Measurements from ENCODE around the gene CAB39L. TPM values are rescaled to one million over a fixed set of nuclear protein-coding genes. Genes with fewer than 3 reads are reported as not detected.
"Not testable (repeated sequence)": the region's sequence is repeated elsewhere in the genome, so short reads cannot be mapped to it uniquely, and the experiment has no call there.

The CAB39L gene
- total and polyA plus RNA-seq, 2 experiments from 2014 or later, result 3.3 to 4.4 TPM

- H3K4me1 Mint-ChIP-seq; H3K36me3 Mint-ChIP-seq (ENCODE audit: low read depth); H3K9me2 ChIP-seq (ENCODE audit: insufficient read depth); H3K4me2 ChIP-seq; H3K27me3 Mint-ChIP-seq (ENCODE audit: insufficient read depth, low read depth, poor library complexity); H3K4me1 ChIP-seq (ENCODE audit: insufficient read depth); H3K79me2 ChIP-seq (replicated peaks; ENCODE audit: insufficient read depth); H3K4me3 Mint-ChIP-seq; H3K36me3 ChIP-seq (ENCODE audit: insufficient read depth); H3K4me3 ChIP-seq; ATAC-seq; H3K27me3 ChIP-seq (ENCODE audit: insufficient read depth); H2AFZ ChIP-seq; H4K20me1 ChIP-seq (replicated peaks; ENCODE audit: insufficient read depth); H3F3A ChIP-seq (replicated peaks; ENCODE audit: low read depth); DNase-seq (ENCODE audit: low spot score); H3K9me3 Mint-ChIP-seq; H3K27ac Mint-ChIP-seq; H3K27ac ChIP-seq (ENCODE audit: low read depth): not testable (repeated sequence)
These were observed 116.7 kb downstream of the CAB39L start for GRCh38 chr13:49327145-49327544.

GRCh38 chr13:49326222-49326917 lies 117.5 kb downstream of the CAB39L start:
- Mint-ChIP-seq H3K27me3 (ENCODE audit: insufficient read depth, low read depth, poor library complexity) (no peaks in the 10 kb centered on the region), H3K4me3 (no peak overlapping the region), H3K27ac (no peak overlapping the region), H3K36me3 (ENCODE audit: low read depth) (no peaks in the 10 kb centered on the region), H3K9me3 (no peaks in the 10 kb centered on the region), H3K4me1 (no peaks in the 10 kb centered on the region)
- Histone ChIP-seq H3K9me2 (ENCODE audit: insufficient read depth) (no peaks in the 10 kb centered on the region; the same call in 1 of the 2 replicates), H3K4me3 (no peak overlapping the region), H3K4me1 (ENCODE audit: insufficient read depth) (no peaks in the 10 kb centered on the region), H4K20me1 (replicated peaks; ENCODE audit: insufficient read depth) (no peaks in the 10 kb centered on the region), H3K79me2 (replicated peaks; ENCODE audit: insufficient read depth) (no peaks in the 10 kb centered on the region), H3K27me3 (ENCODE audit: insufficient read depth) (no peaks in the 10 kb centered on the region), H2AFZ (0 out of 2 replicates have a peak overlapping the region, but pooled peaks have one; percentile 79), H3K4me2 (no peak overlapping the region), H3F3A (replicated peaks; ENCODE audit: low read depth) (no peaks in the 10 kb centered on the region), H3K36me3 (ENCODE audit: insufficient read depth) (no peaks in the 10 kb centered on the region), H3K27ac (ENCODE audit: low read depth) (no peak overlapping the region)
- DNase-seq (ENCODE audit: low spot score), result no peak
- ATAC-seq, result peak; percentile 33; the same call in 2 of the 3 replicates
- TF ChIP-seq ZNF114 (CRISPR knock-in tag; IDR thresholded peaks at IDR 0.05) (no peak), CTCF (conservative IDR thresholded peaks at IDR 0.05; ENCODE audit: low read depth in 2 of 2) (no peak), EZH2phosphoT487 (IDR thresholded peaks at IDR 0.05; ENCODE audit: unreplicated experiment) (no peak), STAT1 (IDR thresholded peaks at IDR 0.05; ENCODE audit: unreplicated experiment) (no peak), REST (IDR thresholded peaks at IDR 0.05; ENCODE audit: unreplicated experiment) (no peak), ZNF331 (CRISPR knock-in tag; IDR thresholded peaks at IDR 0.05; ENCODE audit: low read depth) (no peak), POLR2AphosphoS5 (IDR thresholded peaks at IDR 0.05; ENCODE audit: low read depth) (no peak), JUNB (IDR thresholded peaks at IDR 0.05; ENCODE audit: unreplicated experiment) (no peak)

Measured in GM23338 (cell line).